CD4-positive, alpha-beta T cell treated with Interleukin-4 for 4 hours (primary cell): ENCODE results near the gene CLRN1.

Experiments
- DNase-seq: peaks from one replicate; pipeline ENCODE4 v3.0.0-alpha.2; 2020

The CLRN1 gene

DNA sequence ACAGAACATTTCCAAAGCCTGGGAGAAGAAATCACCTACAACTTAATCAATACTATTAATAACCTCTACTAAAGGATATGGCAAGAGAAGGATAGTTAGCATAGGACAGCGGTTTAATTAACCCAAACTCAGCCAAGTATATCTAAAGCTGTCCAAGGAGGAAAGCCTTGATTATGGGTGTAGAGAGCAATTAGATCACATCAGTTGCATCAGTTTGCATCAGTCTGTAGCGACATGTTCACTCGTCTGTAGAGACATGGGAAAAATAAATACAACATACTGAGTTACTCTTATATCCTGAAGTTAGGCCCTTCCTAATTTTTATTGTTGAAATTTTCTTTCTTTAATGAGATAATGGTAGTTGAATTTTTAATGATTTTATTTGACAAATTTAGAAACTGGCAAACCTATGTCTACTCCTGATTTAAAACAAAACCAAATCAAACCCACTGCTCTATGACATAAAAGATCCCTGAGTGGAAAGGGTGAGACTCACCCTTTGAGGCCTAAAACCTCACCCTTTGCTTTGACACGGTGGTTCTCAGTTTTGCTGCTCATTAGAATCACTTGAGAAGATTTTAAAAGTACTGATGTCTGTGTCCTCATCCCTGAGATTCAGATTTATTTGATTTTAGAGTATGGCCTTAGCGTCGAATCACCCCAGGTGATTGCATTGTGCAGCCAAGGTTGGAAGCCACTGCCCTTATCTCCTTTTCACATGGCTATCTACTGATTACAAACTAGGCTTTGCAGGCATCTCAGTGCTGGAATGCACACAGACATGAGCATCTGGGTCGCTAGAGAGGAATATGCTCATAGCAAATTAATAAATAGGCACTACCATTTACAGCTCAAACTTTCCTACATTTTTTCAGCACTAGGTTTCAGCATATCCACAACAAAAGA is 2.8 kb upstream of the CLRN1 start:
- no peak for DNase-seq

DNA sequence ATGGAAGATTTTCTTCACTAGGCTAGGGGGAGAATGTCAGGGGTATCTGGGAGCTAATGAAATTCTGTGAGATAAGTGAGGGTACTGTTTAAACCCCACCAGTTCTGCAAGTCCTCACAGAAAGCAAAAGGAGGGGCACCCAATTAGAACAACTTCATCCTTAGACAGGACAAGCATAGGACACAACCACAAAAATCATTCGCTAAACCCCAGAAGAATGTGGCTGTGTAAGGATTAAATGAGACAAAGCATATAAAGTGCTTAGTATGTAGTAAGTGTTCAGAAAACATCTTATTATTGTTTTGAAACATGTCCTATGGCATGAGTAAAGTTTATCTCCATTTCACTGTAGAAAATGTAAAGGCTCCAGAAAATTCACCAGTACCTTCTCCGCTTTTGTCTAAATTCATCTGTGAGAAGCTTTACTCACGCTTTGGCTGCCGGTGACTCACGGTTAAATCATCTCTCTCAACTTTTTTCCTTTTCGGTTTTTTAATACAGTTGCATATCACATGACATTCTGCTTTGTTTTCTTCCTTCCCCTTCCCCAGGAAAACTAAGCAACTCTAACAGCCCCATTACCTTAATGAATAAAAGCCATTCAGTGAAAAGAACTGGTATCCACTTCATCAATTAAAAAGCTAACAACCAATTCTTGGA is 1.7 kb downstream of the CLRN1 start:
- no peak for DNase-seq

DNA sequence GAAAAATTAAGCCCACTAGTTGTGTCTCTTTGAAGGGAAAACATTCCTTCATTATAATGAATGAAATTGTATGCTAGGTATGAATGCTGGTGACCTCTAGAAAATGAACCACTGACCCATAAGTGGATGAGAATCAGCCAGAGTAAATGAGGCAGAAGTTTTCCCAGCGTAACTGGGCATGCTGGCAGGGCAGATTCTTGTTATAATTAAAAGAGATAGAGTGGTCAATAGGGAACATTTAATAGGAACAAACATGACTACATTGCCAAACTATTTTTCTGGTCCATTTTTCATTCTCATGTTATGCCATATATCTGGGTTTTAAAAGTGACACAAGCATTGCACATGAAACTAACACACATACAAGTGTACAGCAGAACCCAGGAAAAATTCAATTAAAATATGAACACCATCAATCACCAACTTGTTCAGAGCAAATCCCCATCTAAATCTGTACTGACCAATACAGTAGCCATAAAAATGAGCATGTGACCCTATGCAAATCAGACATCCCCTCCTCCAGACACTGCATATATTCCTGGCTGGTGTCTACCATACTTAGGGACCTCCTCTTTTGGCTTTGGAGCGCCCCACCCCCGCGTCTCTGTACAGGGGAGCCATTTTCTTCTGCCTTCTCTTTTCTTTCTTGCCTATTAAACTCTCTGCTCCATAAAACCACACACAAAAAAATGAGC is 4.0 kb downstream of the CLRN1 start:
- no peak for DNase-seq

DNA sequence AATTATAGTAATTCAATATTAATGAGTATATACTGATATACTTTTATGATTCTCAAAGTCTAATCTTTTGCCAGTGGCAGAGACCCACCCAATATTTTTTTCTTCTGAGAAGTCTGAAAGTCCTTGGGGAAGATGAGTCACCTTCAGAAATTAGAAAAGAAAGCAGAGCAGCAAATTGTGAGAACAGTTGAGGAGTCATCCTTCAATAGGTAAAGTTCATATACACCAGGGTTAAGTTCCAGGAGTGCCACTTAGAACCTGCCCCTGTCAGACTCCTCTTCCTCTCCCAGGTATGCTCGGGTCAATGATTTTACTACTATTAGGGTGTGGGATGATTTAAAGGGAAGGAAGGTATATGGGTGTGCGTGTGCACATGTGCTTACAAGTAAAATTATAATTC is 7.1 kb downstream of the CLRN1 start:
- DNase-seq: no peak

DNA sequence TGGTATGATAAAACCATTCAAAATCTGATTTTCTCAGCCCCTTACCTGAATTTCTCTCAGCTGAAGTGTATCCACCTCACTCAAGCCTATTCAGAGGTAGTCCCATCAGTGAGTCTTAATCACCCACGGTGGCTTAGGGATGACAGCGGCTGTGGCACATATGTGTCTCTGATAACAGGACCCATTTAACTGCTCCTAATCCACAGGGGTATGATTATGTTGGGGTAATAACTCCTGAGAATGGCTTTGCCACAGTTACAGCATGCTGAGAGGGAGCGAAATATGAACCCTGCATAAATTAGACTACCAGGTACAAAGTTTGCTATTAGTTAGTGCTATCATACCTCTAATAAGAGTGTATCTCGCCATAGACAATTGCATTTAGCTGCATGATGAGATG is 10.6 kb downstream of the CLRN1 start:
- DNase-seq: no peak

DNA sequence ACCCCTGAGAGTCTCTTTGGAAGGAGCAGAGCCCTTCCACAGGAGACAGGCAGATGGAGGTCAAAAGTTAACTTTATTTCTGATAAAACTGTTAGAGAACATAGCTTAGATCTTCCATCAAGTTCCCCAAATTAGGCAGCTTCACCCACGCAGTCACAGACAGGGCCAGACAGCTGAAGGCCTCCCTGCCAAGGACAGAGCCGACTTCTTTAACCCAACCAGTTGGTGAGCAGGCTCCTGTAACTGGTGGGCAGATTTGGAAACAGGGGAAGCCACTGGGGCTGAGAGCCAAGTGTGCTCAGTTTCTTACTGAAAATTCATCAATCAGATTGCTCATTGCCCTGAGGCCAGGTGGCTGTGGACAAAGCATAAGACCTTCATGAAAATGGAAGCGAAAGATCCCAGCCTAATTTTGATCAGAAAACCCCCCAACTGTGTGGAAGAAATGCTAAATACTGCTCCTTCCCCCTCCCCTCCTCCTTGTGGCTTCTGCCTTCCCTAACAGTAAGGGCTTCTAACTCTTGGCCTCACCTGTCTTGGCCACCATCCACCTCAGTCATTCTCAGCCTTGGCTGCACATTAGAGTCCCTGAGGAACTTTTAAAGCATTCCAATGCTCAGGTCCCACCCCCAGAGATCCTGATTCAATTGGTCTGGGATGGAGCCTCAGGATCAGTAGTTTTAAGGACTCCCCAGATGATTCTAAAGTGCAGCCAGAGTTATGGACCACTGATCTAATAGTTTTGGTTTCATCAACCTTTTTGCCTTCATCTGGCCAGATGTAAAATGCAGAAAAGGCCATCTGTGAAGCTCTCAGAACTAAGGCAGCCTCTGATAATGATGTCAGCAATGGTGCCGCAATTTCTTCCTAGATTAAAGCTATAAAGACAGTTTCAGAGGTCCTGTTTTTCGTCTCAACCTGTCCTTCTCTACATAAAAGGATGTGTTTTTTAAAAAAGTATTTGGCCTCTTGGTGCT is 11.5 kb downstream of the CLRN1 start:
- DNase-seq: no peak

DNA sequence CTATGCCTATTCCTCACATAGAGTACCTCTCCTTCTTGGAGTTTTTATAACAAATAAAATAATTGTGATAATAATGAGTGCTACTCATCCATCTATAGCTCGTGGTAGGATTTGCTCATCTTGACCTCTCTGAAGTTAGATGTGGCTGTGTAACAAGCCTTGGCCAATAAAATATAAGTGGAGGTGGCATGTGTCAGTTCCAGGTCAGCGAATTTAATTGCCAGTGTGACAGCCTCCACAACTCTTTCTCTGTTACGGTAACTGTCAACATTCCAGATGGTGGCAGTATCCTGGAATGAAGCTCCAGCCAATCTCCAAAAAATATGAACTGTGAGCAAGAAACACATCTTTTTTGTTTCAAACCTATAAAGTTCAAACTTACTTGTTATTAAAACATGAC is 13.8 kb downstream of the CLRN1 start:
- no peak for DNase-seq

DNA sequence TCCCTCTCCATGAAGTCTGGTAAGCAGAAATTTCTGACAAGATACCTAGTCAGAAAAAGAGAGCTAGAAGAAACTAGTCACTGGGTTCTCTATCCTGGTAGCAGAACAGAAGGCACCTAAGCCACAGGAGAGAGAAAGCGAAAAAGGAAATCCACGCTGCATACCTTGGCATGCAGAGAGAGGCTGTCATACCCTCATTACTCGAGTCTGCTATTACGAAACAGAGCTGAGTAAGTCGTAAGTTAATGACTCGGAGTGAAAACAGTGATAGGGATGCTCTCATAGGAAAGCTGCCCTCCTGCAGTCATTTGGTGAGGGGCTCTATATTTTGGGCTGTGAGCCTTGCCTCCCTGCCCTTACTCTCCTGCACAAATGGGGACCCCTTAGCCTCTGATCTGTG is 16.2 kb downstream of the CLRN1 start:
- no peak for DNase-seq

DNA sequence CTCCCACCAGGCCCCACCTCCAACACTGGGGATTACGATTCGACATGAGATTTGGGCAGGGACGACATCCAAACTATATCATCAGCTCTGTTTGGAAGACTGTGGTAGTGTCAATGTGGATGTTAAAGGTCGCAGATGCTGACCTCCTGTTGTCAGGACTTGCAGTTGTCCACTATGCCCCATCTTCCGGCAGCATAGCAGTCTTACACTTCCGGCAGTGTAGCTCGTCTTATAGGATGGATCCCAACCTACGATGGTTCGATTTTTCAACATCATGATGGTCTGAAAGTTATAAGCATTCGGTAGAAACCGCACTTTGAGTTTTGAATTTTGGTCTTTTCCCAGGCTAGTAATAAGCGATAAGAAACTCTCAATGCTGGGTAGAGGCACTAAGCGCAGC is 20.6 kb downstream of the CLRN1 start:
- no peak for DNase-seq

DNA sequence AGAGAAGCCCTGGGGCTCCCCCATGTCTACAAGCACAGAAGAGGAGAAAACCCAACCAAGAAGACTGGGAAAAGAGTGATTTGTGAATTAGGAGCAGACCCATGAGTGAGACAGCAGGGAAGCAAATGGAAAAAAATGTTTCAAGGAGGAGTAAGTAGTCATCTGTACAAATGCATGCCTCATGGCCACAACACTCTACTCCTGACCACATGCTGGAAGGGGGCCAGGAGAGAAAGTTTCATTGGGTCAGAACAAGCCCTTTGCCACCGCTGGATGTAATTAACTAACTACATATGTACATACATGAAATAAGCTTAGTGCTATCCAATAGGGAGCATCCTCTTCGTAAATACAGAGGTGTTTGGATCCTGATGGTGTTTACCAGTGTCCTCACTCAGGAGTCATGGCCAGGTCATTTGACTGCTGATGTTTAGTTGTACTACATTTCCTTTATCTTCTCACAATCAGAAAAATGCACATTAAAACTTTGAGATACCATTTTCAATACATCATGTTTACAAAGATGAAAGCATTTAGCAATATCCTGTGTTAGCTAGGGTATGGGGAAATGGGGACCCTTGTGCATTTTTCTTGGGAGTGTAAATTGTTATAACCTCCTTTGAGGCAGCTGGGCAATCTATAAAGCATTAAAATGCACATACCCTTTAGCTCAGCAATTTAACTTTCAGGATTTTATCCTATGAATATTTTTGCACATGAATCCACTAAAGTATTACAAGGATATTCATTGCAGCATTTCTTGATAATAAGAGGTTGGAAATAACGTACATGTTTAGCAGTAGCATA is 27.1 kb downstream of the CLRN1 start:
- no peak for DNase-seq

DNA sequence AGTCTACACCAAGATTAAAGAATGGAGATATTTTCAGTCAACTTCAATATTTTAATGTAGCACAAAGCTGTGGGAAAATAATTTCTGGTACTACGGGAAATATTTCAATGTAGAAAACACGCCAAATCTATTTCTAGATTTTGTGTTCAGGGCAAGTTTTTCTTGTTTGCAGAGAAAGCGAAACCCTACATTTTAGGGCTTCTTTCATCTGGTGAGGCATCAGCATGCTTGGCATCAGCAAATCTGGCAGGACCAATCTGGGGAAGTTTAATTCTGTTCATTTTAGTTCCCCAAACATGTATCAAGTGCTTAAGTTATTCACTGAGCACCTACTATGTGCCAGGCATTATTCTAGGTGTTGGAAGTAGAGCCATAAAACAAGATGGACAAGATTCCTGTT is 30.3 kb downstream of the CLRN1 start:
- no peak for DNase-seq

DNA sequence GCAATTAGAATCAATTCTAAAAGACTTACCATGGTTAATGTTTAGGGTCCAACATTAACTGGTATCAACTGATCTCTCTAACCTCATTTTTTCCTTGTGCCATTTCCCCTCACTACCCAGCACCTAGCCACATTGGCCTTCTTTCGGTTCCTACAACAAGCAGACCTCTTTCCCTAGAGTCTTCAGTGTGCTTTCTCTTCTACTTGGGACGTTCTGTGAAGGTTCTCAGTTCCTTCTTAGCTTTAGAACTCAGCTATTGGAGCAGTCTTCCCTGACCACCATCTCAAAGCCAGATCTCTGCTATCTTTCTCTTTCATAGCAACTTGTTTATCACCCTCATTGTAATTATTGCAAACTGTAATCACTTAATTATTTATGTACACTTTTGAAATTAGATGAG is 35.8 kb downstream of the CLRN1 start:
- no peak for DNase-seq

DNA sequence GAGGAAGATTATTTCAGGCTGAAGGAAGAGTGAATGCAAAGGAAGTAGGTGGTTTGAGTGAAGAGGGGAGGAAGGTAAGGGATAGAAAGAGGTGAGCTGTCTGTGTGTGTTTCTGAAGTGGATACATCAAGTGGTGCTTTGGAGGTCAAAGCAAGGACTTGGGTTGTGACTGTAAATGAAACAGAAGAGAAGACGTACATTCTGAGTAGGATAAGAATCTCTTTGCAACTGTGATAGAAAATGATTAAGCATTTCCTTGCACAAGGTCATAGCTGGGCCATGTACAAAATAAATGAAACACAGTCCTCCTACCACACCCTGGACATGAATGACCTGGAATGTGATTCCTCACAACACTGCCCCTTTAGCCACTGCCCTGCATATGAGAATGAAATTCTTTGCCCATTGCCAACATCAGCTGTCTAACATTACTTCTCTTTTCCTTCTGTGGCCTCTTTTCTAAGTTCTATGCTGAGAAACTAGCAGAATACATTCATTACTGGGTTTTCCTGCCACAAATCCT is 39.0 kb downstream of the CLRN1 start:
- no peak for DNase-seq

DNA sequence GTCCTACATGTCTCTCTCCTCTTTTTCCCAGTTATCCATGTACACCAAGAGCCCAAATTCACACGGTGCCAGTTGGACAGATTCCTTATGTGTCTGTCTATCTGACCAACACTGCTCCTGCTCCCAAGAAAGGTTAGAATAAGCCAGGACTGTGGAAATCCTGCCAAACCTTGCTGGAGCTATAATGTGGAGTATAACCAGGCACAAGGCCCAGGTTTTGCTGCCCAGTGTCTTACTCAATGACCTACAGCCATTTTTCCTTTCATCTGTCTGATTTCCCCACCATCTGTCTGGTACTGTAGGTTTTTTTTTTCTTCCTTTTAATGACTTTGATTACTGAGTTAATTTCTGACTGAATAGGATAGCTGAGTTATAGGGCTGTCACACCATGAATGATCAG is 40.8 kb downstream of the CLRN1 start:
- DNase-seq: no peak

DNA sequence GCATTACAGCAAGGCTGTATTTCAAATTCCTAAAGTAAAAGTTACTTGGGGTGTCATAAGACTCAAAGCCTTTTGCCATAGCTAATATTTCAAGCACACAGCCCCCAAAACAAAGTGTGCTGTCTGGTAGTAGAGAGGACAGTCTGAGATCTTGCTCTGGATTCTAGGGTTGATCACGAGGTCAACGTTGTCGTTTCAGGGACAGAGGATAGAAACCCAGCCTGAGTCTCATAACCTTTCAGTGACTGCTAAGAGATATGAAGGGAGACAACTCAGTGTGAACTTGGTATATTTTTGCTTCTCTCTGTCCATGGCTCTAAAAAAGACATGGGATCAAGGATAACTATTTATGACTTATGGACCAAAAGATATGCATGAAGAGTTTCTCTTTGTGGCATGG is 41.7 kb downstream of the CLRN1 start:
- DNase-seq: no peak

DNA sequence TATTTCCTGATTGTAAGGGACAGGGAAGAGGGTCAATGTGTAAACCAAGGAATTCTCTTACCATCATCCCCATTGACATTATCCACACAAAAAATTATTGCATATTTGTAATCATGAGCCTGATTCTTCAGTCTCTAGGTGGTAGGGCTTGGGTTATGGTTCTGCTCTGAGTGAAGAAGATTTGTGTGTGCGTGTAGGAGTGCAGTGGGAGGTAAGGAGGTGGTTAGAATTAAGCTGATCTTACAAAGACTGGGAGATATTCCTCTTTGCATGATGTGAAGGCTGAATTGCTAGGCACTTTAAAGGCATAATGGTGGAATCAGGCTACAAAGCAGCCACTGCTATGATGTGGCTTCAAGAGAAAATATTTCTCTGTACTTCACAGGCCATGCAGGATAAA is 44.3 kb downstream of the CLRN1 start:
- DNase-seq: no peak

DNA sequence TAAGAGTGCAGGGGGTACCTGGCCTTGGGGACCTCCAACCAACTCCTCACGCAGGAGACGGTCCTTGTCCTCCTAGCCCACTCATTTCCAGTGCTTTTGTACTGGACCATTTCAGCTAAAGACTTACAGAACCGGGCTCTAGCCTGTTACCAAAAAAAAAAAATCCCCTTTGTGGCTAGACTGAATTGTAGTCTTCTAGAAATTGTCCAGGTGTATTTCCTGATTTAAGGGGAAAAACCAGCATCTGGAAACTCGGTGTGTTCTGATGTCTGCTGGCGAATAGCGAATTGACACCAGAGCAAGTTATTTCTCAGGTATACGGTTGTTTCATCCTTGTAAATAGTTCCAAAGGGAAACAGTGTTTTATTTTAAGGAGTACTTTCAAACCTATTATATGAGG is 46.2 kb downstream of the CLRN1 start:
- no peak for DNase-seq

DNA sequence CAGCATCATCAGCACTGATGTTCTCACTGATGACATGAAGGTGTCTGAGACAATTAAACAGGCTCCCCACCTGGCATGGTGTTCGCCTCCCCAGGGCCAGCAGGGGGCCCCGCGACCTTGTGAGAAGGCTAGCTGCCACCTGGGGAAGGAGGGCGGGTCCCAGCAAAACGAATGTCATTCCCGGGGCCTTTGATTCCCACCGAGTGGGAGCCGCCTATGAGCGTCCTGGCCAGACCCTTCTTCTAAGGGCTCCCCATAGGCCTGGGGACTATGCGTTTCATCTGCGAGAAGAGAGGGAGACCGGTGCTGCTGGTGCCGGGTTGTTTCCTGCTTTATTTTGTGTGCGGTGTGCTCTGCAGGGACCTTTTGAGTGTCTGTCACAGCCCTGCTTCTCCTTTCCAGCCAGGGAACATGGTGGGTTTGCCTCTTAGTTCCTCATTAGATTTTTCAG is 46.8 kb downstream of the CLRN1 start:
- DNase-seq: peak; percentile 14

DNA sequence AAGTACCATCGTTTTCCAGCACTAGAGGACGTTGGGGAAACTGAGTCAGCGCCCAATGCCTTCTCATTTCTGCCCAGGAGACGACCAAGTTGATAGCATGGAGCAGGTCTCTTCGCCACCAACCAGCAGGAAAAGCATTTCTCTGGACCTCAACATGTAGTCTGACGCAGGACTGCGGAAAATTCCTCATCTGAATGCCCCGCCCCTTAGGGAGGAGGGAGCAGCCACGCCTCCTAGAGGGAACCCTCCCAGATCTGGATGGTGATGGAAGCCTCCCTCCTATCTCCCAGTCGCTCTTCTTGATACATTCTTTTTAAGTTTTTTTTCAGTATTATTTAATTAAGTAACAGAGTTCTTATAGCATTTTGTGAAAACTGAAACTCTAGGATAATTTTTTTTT is 49.9 kb downstream of the CLRN1 start:
- no peak for DNase-seq

DNA sequence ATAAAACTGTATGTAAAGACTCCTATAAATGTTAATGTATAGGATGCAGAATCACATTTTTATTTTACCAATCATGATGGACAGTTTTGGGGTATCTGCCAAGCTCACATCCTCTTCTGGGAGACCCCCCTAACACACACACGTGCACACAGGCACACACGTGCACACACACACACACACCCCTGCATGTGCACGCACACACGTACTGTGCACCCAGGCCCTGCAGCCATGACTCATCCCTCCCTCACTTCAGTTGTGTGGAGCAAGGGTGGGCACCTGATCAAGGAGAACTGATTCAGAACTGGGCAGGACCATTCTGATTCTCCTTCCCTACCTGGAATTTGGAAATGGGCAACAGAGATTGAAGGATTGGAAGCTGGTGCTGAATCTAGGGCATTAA is 51.3 kb downstream of the CLRN1 start:
- DNase-seq: no peak

DNA sequence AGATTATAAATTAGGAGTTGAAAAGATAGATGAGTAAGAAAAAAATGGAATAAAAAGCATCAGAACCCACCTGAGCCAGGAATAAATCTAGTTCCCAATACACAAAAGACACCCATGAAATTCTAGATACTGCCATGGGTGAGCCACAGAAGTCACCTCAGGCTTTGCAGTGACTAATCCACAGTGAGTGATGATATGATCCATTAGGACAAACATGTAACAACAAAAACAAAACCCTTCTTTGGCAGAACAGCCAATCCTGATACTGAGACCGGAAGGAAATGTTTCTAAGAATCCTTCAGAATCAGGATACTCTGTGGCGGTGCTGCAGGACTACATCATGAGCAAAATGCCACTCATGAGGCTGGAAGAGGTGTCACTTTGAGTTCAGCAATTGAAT is 52.3 kb downstream of the CLRN1 start:
- DNase-seq: no peak

DNA sequence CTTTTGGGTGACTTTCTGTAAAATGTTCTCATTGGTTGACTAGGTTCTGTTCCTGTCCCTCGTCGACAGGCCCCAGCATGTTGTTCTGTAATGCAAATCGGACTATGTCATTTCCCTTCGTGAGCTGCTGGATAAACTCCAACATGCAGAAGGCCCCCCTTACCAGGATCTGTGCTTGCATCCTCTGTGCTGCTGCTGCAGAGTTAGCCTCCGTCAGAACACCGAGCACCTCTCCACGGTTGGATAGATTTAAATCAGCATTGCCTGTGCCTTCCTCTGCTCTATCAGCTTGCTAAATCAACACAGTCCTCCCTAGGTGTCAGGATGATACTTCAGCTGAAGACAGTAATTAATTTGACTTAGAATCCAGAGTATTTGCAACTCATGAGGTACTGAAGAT is 54.6 kb downstream of the CLRN1 start:
- no peak for DNase-seq
